ENCODE data around the gene PKP1.

Gene PKP1

GRCh38 chr1:201335174-201335870 lies 52.0 kb downstream of the PKP1 start:
- H3K4me3 ChIP-seq (ENCODE audit: low read depth, low read length), result no peak overlapping the region
- TF ChIP-seq CTCF (IDR thresholded peaks at IDR 0.05; ENCODE audit: low read depth, low read length), result no peak

GRCh38 chr1:201335901-201336300 lies 52.6 kb downstream of the PKP1 start:
- H3K4me3 ChIP-seq (ENCODE audit: low read depth, low read length), result no peak overlapping the region
- TF ChIP-seq CTCF (IDR thresholded peaks at IDR 0.05; ENCODE audit: low read depth, low read length), result no peak

GRCh38 chr1:201336711-201337450 lies 53.6 kb downstream of the PKP1 start:
- TF ChIP-seq CTCF (IDR thresholded peaks at IDR 0.05; ENCODE audit: low read depth, low read length), result no peak
- H3K4me3 ChIP-seq (ENCODE audit: low read depth, low read length), result no peak overlapping the region

- H3K4me3 ChIP-seq (ENCODE audit: low read depth, low read length), result no peak overlapping the region
- no peak for TF ChIP-seq CTCF (IDR thresholded peaks at IDR 0.05; ENCODE audit: low read depth, low read length)
Observed at GRCh38 chr1:201341377-201341776, 58.1 kb downstream of the PKP1 start.

GRCh38 chr1:201344206-201345080 lies 61.1 kb downstream of the PKP1 start:
- no peak overlapping the region for H3K4me3 ChIP-seq (ENCODE audit: low read depth, low read length)
- TF ChIP-seq CTCF (IDR thresholded peaks at IDR 0.05; ENCODE audit: low read depth, low read length), result no peak

GRCh38 chr1:201345081-201345355 lies 61.7 kb downstream of the PKP1 start:
- no peak for TF ChIP-seq CTCF (IDR thresholded peaks at IDR 0.05; ENCODE audit: low read depth, low read length)
- no peak overlapping the region for H3K4me3 ChIP-seq (ENCODE audit: low read depth, low read length)
